ENCODE results near the gene TMEM184A.

GRCh38 chr7:1493571-1493970 is 62.4 kb downstream of the TMEM184A start:
- TF ChIP-seq CTCF (IDR thresholded peaks at IDR 0.05), result no peak
- TF ChIP-seq POLR2A (IDR thresholded peaks at IDR 0.05), result no peak

Data from thyroid gland (tissue), 4 donors.